ENCODE measurements around the gene DYNLT2. TPM values are rescaled to one million over a fixed set of nuclear protein-coding genes. Genes with fewer than 3 reads are reported as not detected.
A peak's percentile ranks its signal among the peaks of the same experiment; 100 is the strongest.

DYNLT2 gene
- total RNA-seq (2021) (1.3 to 1.7 TPM (median 1.5 TPM) in 3 replicates), Bru-seq, nascent RNA (percentile 84 among the genes with signal in this experiment)
- long read RNA-seq, experiment 1, transcript TCTE3-202 (1 exons, 2,078 nt): major isoform, 7 of 8 reads
- long read RNA-seq, experiment 1, partial matches to known transcripts: 0 of 8 reads
- long read RNA-seq, experiment 1, other reads (novel, unspliced or antisense): 1 of 8 reads
- long read RNA-seq, experiment 2, partial matches to known transcripts: 0 of 2 reads
- long read RNA-seq, experiment 2, other reads (novel, unspliced or antisense): 0 of 2 reads
- long read RNA-seq, experiment 3: 0 reads

DNA sequence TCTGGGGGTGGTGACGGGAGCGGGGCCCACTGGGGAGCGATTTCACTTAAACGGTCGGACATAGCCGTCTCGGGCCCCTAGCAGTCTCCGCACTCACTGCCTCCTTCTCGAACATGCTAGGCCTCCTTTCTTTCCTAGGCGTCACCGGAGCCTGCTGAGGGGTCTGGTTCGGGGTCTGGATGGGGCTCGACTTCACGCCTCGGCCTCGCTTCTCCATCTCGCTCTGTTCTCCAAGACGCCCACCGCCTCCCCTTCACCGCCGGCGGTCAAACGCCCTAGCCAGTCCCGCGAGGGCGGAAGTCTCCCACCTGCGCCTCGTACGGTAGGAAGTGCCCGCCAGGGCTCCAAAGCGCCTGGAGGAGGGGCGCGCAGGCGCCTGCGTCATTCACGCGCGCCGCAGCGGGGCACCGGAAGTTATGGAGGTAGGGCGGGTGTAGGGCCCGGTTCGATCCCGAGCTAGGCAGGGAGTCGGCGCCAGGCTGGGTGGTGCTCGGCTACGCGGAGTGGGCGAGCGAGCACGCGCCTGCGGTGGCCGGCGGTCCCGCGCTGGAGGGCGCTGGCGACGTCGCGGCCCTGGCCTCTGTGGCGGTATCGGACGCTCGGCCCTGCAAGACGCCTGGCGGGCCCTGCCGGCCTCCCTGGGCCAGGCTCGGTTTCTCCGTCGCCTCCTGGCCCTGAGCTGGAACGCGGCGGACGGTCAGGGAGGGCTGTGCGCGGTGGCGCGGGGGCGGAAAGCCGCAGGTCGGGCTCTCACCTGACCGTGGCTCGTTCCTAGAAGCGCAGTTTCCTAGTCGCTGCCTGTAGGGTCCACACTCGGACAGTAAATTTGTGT, at the start of gene DYNLT2, which contains the start of gene ERMARD:
Gene DYNLT2 (minus strand): TSS at position 331 of the 832 bp plus-strand sequence. CDS start 114 bp downstream, at position 217.
Gene ERMARD (plus strand): TSS at position 381 of the 832 bp plus-strand sequence. CDS start 36 bp downstream, at position 417.
- ChIA-PET CTCF (interaction anchor here (2.6 kb wide), 1 partner anchor 38 kb away, joined by 11 read pairs; no protein-coding TSS in a partner anchor), POLR2A (interaction anchor here (1.3 to 1.6 kb wide), 3 partner anchors 26 to 49 kb away, joined by 3 to 6 read pairs (median 5); partner anchors contain the start of genes C6orf120 and WDR27)
- peak within 1 kb of the TSS; percentile 99 for H3K27ac Mint-ChIP-seq
- peak; percentile 95 for DNase-seq (ENCODE audit: low spot score)
- H3K27me3 Mint-ChIP-seq (ENCODE audit: low read depth): no peaks in the 10 kb centered on the region
- peaks cover under 1% of the 10 kb centered on the region; the same call in 1 of the 2 replicates for H3K36me3 Mint-ChIP-seq
- H3K4me1 Mint-ChIP-seq: peaks cover 22% of the 10 kb centered on the region
- no peaks in the 10 kb centered on the region for H3K9me3 Mint-ChIP-seq
- peak within 1 kb of the TSS; percentile 99 for H3K4me3 Mint-ChIP-seq
- peak; percentile 91 for ATAC-seq
- TF ChIP-seq, protein P1, sequence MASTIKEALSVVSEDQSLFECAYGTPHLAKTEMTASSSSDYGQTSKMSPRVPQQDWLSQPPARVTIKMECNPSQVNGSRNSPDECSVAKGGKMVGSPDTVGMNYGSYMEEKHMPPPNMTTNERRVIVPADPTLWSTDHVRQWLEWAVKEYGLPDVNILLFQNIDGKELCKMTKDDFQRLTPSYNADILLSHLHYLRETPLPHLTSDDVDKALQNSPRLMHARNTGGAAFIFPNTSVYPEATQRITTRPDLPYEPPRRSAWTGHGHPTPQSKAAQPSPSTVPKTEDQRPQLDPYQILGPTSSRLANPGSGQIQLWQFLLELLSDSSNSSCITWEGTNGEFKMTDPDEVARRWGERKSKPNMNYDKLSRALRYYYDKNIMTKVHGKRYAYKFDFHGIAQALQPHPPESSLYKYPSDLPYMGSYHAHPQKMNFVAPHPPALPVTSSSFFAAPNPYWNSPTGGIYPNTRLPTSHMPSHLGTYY (CRISPR knock-in tag; IDR thresholded peaks at IDR 0.05): no peak
- TF ChIP-seq PRDM15 (CRISPR knock-in tag; IDR thresholded peaks at IDR 0.05): peak; percentile 42; the same call in 1 of the 2 replicates
- no peak; the same call in none of the 2 replicates for TF ChIP-seq ZBTB21 (CRISPR knock-in tag; IDR thresholded peaks at IDR 0.05; ENCODE audit: borderline replicate concordance)
- no peak for TF ChIP-seq JAZF1 (CRISPR knock-in tag; IDR thresholded peaks at IDR 0.05)
- TF ChIP-seq ESRRA (CRISPR knock-in tag; IDR thresholded peaks at IDR 0.05; ENCODE audit: borderline replicate concordance): 0 out of 2 replicates have a peak, but pooled peaks have one; percentile 70
- TF ChIP-seq HMGA2 (CRISPR knock-in tag; IDR thresholded peaks at IDR 0.05): no peak
- no peak for TF ChIP-seq ZMAT4 (CRISPR knock-in tag; IDR thresholded peaks at IDR 0.05)
- TF ChIP-seq RELA (CRISPR knock-in tag; IDR thresholded peaks at IDR 0.05; ENCODE audit: borderline replicate concordance): peak; percentile 50; the same call in 1 of the 2 replicates
- no peak for TF ChIP-seq ZNF138 (CRISPR knock-in tag; conservative IDR thresholded peaks at IDR 0.05)
- peak; percentile 76; the same call in 1 of the 2 replicates for TF ChIP-seq CBFB (CRISPR knock-in tag; IDR thresholded peaks at IDR 0.05; ENCODE audit: low read depth)
- TF ChIP-seq MYBL2 (CRISPR knock-in tag; IDR thresholded peaks at IDR 0.05): peak; percentile 79
- peak; percentile 87 for TF ChIP-seq FOXP4 (CRISPR knock-in tag; IDR thresholded peaks at IDR 0.05)
- TF ChIP-seq, protein P2, sequence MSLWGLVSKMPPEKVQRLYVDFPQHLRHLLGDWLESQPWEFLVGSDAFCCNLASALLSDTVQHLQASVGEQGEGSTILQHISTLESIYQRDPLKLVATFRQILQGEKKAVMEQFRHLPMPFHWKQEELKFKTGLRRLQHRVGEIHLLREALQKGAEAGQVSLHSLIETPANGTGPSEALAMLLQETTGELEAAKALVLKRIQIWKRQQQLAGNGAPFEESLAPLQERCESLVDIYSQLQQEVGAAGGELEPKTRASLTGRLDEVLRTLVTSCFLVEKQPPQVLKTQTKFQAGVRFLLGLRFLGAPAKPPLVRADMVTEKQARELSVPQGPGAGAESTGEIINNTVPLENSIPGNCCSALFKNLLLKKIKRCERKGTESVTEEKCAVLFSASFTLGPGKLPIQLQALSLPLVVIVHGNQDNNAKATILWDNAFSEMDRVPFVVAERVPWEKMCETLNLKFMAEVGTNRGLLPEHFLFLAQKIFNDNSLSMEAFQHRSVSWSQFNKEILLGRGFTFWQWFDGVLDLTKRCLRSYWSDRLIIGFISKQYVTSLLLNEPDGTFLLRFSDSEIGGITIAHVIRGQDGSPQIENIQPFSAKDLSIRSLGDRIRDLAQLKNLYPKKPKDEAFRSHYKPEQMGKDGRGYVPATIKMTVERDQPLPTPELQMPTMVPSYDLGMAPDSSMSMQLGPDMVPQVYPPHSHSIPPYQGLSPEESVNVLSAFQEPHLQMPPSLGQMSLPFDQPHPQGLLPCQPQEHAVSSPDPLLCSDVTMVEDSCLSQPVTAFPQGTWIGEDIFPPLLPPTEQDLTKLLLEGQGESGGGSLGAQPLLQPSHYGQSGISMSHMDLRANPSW (CRISPR knock-in tag; conservative IDR thresholded peaks at IDR 0.05; ENCODE audit: low read depth): no peak
- no peak for TF ChIP-seq FOXJ3 (CRISPR knock-in tag; IDR thresholded peaks at IDR 0.05; ENCODE audit: borderline replicate concordance)
- no peak for TF ChIP-seq IRF2 (CRISPR knock-in tag; IDR thresholded peaks at IDR 0.05; ENCODE audit: borderline replicate concordance, low read depth)
- 0 out of 2 replicates have a peak, but pooled peaks have one; percentile 27 for TF ChIP-seq ZNF423 (CRISPR knock-in tag; IDR thresholded peaks at IDR 0.05)
- TF ChIP-seq, protein P3, sequence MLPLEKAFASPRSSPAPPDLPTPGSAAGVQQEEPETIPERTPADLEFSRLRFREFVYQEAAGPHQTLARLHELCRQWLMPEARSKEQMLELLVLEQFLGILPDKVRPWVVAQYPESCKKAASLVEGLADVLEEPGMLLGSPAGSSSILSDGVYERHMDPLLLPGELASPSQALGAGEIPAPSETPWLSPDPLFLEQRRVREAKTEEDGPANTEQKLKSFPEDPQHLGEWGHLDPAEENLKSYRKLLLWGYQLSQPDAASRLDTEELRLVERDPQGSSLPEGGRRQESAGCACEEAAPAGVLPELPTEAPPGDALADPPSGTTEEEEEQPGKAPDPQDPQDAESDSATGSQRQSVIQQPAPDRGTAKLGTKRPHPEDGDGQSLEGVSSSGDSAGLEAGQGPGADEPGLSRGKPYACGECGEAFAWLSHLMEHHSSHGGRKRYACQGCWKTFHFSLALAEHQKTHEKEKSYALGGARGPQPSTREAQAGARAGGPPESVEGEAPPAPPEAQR (CRISPR knock-in tag; IDR thresholded peaks at IDR 0.05): no peak
- no peak for TF ChIP-seq ZNF671 (CRISPR knock-in tag; IDR thresholded peaks at IDR 0.05)
- peak; percentile 84 for TF ChIP-seq FOXK1 (CRISPR knock-in tag; IDR thresholded peaks at IDR 0.05)
- TF ChIP-seq NR1H2 (CRISPR knock-in tag; IDR thresholded peaks at IDR 0.05): no peak
